Measurements from ENCODE around the gene TRIO.
A peak's percentile ranks its signal among the peaks of the same experiment; 100 is the strongest.
"Not testable (repeated sequence)": the region's sequence is repeated elsewhere in the genome, so short reads cannot be mapped to it uniquely, and the experiment has no call there.

The TRIO gene

DNA sequence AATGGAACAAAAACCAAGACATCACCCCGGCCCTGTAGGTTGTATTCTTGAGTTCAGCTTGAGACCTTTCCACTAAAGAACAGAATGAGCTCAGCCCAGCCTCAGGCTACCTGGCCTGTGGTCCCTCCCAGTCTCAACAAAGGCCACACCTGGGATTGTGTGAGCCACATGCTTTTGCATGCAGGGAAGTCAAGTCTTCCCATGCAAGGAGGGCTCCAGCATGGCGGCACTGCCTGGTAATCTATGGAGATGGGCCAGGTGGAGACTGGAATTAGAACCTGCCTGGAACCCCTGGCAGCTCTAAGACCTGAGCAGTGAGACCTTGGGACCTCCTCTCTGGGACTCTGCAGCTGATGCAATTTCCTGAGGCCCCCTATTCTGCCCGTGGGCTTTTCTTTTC lies 389.0 kb downstream of the TRIO start:
- DNase-seq, result no peak

DNA sequence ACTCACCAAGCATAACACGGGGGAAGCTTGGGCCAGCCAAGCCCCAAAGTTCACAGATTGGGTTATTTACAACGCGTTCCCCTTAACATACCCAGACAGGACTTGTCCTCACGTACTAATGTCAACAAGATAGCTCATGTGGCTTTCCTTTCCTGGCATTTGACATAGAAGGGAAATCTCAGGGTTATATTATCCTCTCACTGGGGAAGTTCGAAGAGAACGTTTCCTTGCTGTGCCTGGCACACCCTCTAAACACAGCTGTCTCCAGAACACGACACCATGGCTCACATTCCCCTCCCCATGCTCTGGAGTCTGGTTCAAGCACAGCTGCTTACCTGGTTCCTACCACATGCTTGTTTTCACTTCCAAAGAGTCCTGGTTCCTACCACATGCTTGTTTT lies 391.6 kb downstream of the TRIO start:
- peak; percentile 91 for DNase-seq

GRCh38 chr5:14545308-14545707 lies 402.2 kb downstream of the TRIO start:
- DNase-seq, result no peak

DNA sequence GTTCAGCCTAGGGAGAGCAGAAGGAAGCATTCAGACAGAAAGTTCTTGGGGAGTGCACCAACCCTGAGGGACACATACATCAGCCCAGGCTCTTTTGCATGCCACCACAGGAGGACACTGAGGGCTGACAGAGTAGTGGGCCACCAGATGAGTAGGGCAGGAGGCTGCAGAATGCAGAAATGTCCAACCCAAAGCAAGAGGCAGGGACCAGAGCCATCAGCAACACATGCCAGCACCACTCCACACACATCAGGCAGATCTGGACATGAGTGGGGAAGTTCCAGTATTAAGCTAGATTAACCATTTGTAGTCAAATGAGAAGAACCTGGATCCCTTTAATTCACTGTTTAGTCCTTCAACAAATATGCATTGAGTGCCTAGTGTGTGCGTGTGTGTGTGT lies 402.7 kb downstream of the TRIO start:
- no peak for DNase-seq

DNA sequence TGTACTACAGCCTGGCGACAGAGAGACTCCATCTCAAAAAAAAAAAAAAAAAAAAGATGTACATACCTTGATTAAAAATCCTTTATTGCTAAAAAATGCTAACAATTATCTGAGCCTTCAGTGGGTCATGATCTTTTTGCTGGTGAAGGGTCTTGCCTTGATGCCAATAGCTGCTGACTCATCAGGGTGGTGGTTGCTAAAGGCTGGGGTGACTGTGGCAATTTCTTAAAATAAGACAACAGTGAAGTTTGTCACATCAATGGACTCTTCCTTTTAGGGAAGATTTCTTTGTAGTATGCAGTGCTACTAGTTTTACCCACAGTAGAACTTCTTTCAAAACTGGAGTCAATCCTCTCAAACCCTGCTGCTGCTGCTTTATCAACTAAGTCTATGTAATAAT lies 404.5 kb downstream of the TRIO start:
- no peak for DNase-seq

GRCh38 chr5:14551211-14551610 lies 408.1 kb downstream of the TRIO start:
- no peak for DNase-seq

- no peak for DNase-seq
Measured at GRCh38 chr5:14552017-14552416, 408.9 kb downstream of the TRIO start.

DNA sequence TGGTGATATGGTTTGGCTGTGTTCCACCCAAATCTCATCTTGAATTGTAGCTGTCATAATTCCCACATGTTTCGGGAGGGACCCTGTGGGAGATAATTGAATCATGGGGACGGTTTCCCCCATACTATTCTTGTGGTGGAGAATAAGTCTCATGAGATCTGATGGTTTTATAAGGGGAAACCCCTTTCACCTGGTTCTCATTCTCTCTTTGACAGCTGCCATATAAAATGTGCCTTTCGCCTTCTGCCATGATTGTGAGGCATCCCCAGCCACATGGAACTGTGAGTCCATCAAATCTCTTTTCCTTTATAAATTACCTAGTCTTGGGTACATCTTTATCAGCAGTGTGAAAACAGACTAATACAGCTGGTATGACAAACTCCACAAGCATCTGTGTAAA lies 411.1 kb downstream of the TRIO start:
- DNase-seq, result not testable (repeated sequence)

- DNase-seq, result no peak
Measured at GRCh38 chr5:14556015-14556414, 412.9 kb downstream of the TRIO start.

DNA sequence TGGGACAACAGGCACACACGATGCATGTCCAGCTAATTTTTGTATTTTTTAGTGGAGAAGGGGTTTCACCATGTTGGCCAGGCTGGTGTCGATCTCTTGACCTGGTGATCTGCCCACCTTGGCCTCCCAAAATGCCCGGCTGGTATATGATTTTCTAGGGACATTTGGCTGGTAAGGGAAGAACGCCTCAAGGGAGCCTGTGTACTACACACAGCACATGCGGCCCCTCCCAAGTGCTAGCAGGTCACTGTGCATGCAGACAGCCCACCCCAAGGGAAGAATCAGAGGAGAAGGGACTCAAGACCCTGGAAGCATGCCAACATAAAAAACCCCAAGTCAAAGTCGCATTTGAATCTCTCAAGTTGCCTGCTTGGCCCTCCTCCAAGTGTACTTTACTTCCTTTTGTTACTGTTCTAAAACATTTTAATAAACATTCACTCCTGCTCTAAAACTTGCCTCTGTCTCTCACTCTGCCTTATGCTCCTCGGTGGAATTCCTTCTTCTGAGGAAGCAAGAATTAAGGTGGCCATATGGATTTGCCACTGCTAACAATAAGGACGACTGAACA lies 414.1 kb downstream of the TRIO start:
- DNase-seq, result peak; percentile 75

- peak; percentile 62 for DNase-seq
Measured at GRCh38 chr5:14557791-14558415, 414.8 kb downstream of the TRIO start.

Measured in NCI-H2171 (cell line).